ENCODE results near the gene IFNA5. TPM values are rescaled to one million over a fixed set of nuclear protein-coding genes. Genes with fewer than 3 reads are reported as not detected.

Gene IFNA5
- total RNA-seq, 2 experiments from 2014 or later, result not detected

DNA sequence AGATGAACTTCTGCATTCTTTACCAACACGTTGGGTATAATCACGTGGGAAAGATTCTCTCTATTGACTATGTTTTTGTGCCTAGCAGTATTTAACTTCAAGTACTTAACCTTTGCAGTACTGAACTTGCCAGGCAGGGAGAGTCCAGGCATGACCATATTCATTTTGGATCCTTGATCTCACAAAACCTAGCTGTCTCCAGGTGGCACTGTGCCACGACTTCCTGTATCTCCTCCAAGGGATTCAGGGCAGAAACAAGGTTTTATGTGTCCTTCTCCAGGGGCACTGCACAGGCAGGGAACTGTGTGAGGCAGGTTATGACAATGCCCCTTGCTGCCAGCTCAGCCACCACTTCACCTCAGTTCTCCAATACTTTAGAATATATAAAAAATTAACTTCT, 11.7 kb upstream of the IFNA5 start:
- ATAC-seq (no peak), DNase-seq (no peak)
- H3K4me3 Mint-ChIP-seq, result no peak overlapping the region
- TF ChIP-seq CTCF (IDR thresholded peaks at IDR 0.05), result no peak
- no peak overlapping the region for H3K27ac Mint-ChIP-seq
- intact Hi-C loops (cut with micrococcal nuclease), result loop anchor here (5.0 kb wide), 1 partner anchor 470 kb away; no protein-coding TSS in a partner anchor
- CTCF ChIA-PET, result interaction anchor here (1.0 to 7.8 kb wide), 5 partner anchors 78 to 134 kb away, joined by 3 to 73 read pairs (median 5); no protein-coding TSS in a partner anchor
- H3K36me3 Mint-ChIP-seq (ENCODE audit: low read depth), result no peaks in the 10 kb centered on the region
- POLR2A ChIA-PET, result no interaction called here
- no peaks in the 10 kb centered on the region for H3K27me3 Mint-ChIP-seq
- no peaks in the 10 kb centered on the region for H3K9me3 Mint-ChIP-seq
- H3K4me1 Mint-ChIP-seq (ENCODE audit: low read depth), result peaks cover 14% of the 10 kb centered on the region

DNA sequence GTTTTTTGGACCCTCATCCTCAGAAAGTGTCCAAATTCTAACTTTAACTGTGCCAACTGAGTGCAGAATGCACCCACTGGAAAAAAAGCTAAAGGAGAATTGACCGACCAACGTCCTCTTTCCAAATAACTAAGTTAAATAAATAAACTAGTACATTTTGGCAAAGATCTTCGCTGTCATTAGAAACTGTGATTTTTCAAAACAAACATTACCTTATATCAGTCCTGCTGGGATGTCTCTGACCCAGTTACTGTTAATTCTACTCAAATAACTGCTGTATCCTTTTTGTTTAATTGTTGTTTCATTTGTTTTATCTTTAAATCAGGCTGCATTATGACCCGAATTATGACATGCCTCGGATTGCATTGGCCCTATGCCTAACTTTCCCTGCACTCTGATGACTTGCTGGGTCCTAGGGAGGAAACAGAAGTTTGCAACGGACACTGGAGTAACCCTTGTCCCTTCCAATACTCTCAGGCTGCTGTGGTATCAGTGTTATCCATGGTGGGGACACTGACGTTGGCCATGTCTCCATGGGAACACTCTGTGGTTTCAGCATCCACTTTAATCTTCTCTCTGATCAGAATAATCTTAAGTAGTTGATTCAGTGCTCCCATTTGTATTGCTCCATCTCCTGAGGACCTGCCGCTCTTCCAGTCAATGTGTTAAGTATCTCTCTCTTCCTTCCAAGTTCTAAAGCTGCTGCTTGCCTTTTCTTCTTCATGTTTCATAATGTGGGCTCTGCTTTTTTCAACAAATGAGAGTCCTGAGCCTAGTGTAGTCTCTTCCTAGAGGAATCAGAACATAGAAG, 11.1 kb upstream of the IFNA5 start:
- ChIA-PET POLR2A (no interaction called here), CTCF (interaction anchor here (1.0 to 2.4 kb wide), 5 partner anchors 80 to 133 kb away, joined by 3 to 10 read pairs (median 5); no protein-coding TSS in a partner anchor)
- TF ChIP-seq CTCF (IDR thresholded peaks at IDR 0.05), result no peak
- ATAC-seq (no peak), DNase-seq (no peak)
- H3K27ac Mint-ChIP-seq, result no peak overlapping the region
- H3K9me3 Mint-ChIP-seq, result no peaks in the 10 kb centered on the region
- no peak overlapping the region for H3K4me3 Mint-ChIP-seq
- intact Hi-C loops (cut with micrococcal nuclease), result loop anchor here (5.0 kb wide), 1 partner anchor 471 kb away; no protein-coding TSS in a partner anchor
- H3K36me3 Mint-ChIP-seq (ENCODE audit: low read depth), result no peaks in the 10 kb centered on the region
- no peaks in the 10 kb centered on the region for H3K27me3 Mint-ChIP-seq
- peaks cover 17% of the 10 kb centered on the region for H3K4me1 Mint-ChIP-seq (ENCODE audit: low read depth)

GRCh38 chr9:21314152-21314551, 9.0 kb upstream of the IFNA5 start:
- DNase-seq (no peak), ATAC-seq (no peak)
- Mint-ChIP-seq H3K4me1 (ENCODE audit: low read depth) (peaks cover 9% of the 10 kb centered on the region), H3K36me3 (ENCODE audit: low read depth) (no peaks in the 10 kb centered on the region), H3K4me3 (no peak overlapping the region), H3K9me3 (no peaks in the 10 kb centered on the region), H3K27me3 (no peaks in the 10 kb centered on the region), H3K27ac (no peak overlapping the region)
- no peak for TF ChIP-seq CTCF (IDR thresholded peaks at IDR 0.05)
- ChIA-PET POLR2A (no interaction called here), CTCF (interaction anchor here (1.1 to 2.4 kb wide), 5 partner anchors 59 to 141 kb away, joined by 3 to 10 read pairs (median 4); no protein-coding TSS in a partner anchor)
- intact Hi-C loops (cut with micrococcal nuclease), result no loop called here

- TF ChIP-seq CTCF (IDR thresholded peaks at IDR 0.05), result no peak
- H3K27ac Mint-ChIP-seq, result no peak overlapping the region
- CTCF ChIA-PET, result interaction anchor here (0.9 to 2.5 kb wide), 5 partner anchors 11 to 116 kb away, joined by 3 to 9 read pairs (median 3); no protein-coding TSS in a partner anchor
- no peak for DNase-seq
- no peaks in the 10 kb centered on the region for H3K9me3 Mint-ChIP-seq
- peaks cover 5% of the 10 kb centered on the region for H3K4me1 Mint-ChIP-seq (ENCODE audit: low read depth)
- no peaks in the 10 kb centered on the region for H3K36me3 Mint-ChIP-seq (ENCODE audit: low read depth)
- H3K4me3 Mint-ChIP-seq, result no peak overlapping the region
- H3K27me3 Mint-ChIP-seq, result peaks cover 6% of the 10 kb centered on the region
- no peak for ATAC-seq
- POLR2A ChIA-PET, result no interaction called here
- intact Hi-C loops (cut with micrococcal nuclease), result no loop called here
Measured at GRCh38 chr9:21311889-21312288, 6.8 kb upstream of the IFNA5 start.

- POLR2A ChIA-PET, result no interaction called here
- peaks cover 1% of the 10 kb centered on the region for H3K9me3 Mint-ChIP-seq
- intact Hi-C loops (cut with micrococcal nuclease), result no loop called here
- H3K27ac Mint-ChIP-seq, result no peak overlapping the region
- ATAC-seq, result no peak
- H3K36me3 Mint-ChIP-seq (ENCODE audit: low read depth), result no peaks in the 10 kb centered on the region
- H3K4me1 Mint-ChIP-seq (ENCODE audit: low read depth), result peaks cover 9% of the 10 kb centered on the region
- CTCF ChIA-PET, result interaction anchor here (1.0 to 2.6 kb wide), 4 partner anchors 43 to 101 kb away, joined by 3 to 10 read pairs (median 4); no protein-coding TSS in a partner anchor
- DNase-seq, result no peak
- H3K4me3 Mint-ChIP-seq, result no peak overlapping the region
- no peak for TF ChIP-seq CTCF (IDR thresholded peaks at IDR 0.05)
- peaks cover 24% of the 10 kb centered on the region for H3K27me3 Mint-ChIP-seq
Measured at GRCh38 chr9:21295992-21296391, 9.1 kb downstream of the IFNA5 start.
